Heart left ventricle (tissue), 16 donors: ENCODE measurements around the gene CEP85. TPM values are rescaled to one million over a fixed set of nuclear protein-coding genes. Genes with fewer than 3 reads are reported as not detected.

Experiments
- ATAC-seq, 4 donors: fragments of 200-7000 bp; cut with Tn5 transposase; one replicate each; pipeline ENCODE4 v1.9.1; 2020 to 2022; ENCODE audit warnings: moderate library complexity in 4 of 4, mild to moderate bottlenecking in 3 of 4, moderate number of reproducible peaks in 1 of 4
- DNase-seq, 5 donors: peaks; one replicate each; pipeline ENCODE4 v3.0.0-alpha.2; 2020
- H3K27ac ChIP-seq, 12 donors: fragments of 200-600 bp; sonication (generic) in 4 of 12; one replicate each; pipeline versions ENCODE4 v1.5.0 to v1.8.0; 2016 to 2022; ENCODE audit warnings: mild to moderate bottlenecking in 2 of 12
- H3K27me3 ChIP-seq, 9 donors: fragments of 200-600 bp; sonication (generic) in 2 of 9; one replicate each; pipeline versions ENCODE4 v1.5.1 to v1.8.0; 2016 to 2022; ENCODE audit warnings: mild to moderate bottlenecking in 3 of 9
- H3K36me3 ChIP-seq, 9 donors: fragments of 200-600 bp; sonication (generic) in 2 of 9; one replicate each; pipeline versions ENCODE4 v1.5.0 to v1.8.0; 2018 to 2022; ENCODE audit warnings: mild to moderate bottlenecking in 2 of 9
- H3K4me1 ChIP-seq, 12 donors: fragments of 200-600 bp; sonication (generic) in 4 of 12; one replicate each; pipeline versions ENCODE4 v1.5.0 to v1.8.0; 2016 to 2022; ENCODE audit warnings: mild to moderate bottlenecking in 3 of 12
- H3K4me3 ChIP-seq, 12 donors: fragments of 200-600 bp; sonication (generic) in 4 of 12; one replicate each; pipeline versions ENCODE4 v1.5.0 to v1.8.0; 2017 to 2022; ENCODE audit warnings: mild to moderate bottlenecking in 9 of 12, moderate library complexity in 4 of 12
- H3K9me3 ChIP-seq, 12 donors: fragments of 200-600 bp; sonication (generic) in 4 of 12; one replicate each; pipeline versions ENCODE4 v1.5.0 to v1.8.0; 2016 to 2022; ENCODE audit warnings: mild to moderate bottlenecking in 1 of 12
- CTCF ChIP-seq, 12 donors: fragments of 200-600 bp; sonication (generic) in 4 of 12; IDR thresholded peaks; one replicate each; pipeline versions ENCODE4 v1.5.0 to v1.8.0; 2018 to 2022; ENCODE audit warnings: antibody characterized with exemption in 12 of 12, mild to moderate bottlenecking in 5 of 12
- POLR2A ChIP-seq, 2 donors: fragments of 450-650 bp; IDR thresholded peaks; one replicate each; pipeline ENCODE4 v1.6.1; 2017; ENCODE audit warnings: antibody characterized with exemption in 2 of 2, mild to moderate bottlenecking in 2 of 2, moderate library complexity in 2 of 2
- WGBS, 4 donors: extraction: QIAGEN DNeasy Blood & Tissue Kit in 2 of 4; methylation state at CpG; one replicate each; pipeline versions ENCODE4 v1.1.5 to v1.1.7; 2013 to 2018; 5-methylcytosine and 5-hydroxymethylcytosine counted together
- intact Hi-C, 10 donors: fragments of 100-400 bp; cut with DNase I; formaldehyde crosslinking; loops; one replicate each; pipeline versions ENCODE4 v1.11.1 to v1.14.2; 2022
- polyA plus RNA-seq, 2 donors: library from polyadenylated mRNA; stranded (reverse); fragments of 200-250 nt; gene quantifications; one replicate each; pipeline ENCODE4 v1.2.3, GENCODE V29; 2013
- total RNA-seq, 9 donors: library from RNA; depleted of rRNA in 2 of 9; stranded (reverse); fragments of >200 nt in 2 of 9; fragmentation: NEBNext Ultra II Directional in 3 of 9; extraction: Animal tissue kit (Norgen Biotek cat#: 25700) in 3 of 9; gene quantifications; one replicate each; pipeline versions ENCODE4 v1.1.0 to v1.2.4, GENCODE V29; 2016 to 2023
- donor health status: ischemic (EF 13 %, LVEDD 7.1; RV severe dilation, severe dysfunction).
- donor health status: healthy with polysubstance abuse.
- donor health status: DM: no; HTN: yes; CAD: no.
- donor health status: DM: no; HTN: no; CAD: no.
- donor health status: ischemic (EF 25% LVEDD 6.9; RV normal size, moderate dysfunction).
- donor health status: ischemic (EF 25% LVEDD 5.7; RV mildly dilated, moderate dysfunction).
- donor health status: healthy.
- donor health status: DM: yes; HTN: yes; CAD: no.
- donor health status: ischemic (EF 35%, LVEDD 5.7; RV mildly dilated, moderate dysfunction).
- donor health status: nonischemic (EF 11% LVEDD 7.7; RV severe dilation, severe dysfunction).
- donor health status: DM: yes; HTN: yes; CAD: no.
- donor health status: PGD.
- donor health status: ischemic (EF 29% LVEDD 5.4; RV normal size, mild dysfunction).
- donor health status: nonischemic (EF 23%, LVEDD 6.1; RV moderate dilation, normal function).

CEP85 gene
- total and polyA plus RNA-seq, 11 donors: 13.4 to 180 (median 41.6) TPM

GRCh38 chr1:26275580-26276431 lies 41.8 kb downstream of the CEP85 start:
- ATAC-seq (peak; percentile 66 to 82 (median 76)), DNase-seq (peak; percentile 83 to 87 (median 85))
- H3K4me3 ChIP-seq: peak overlapping the region in 1 of 12 donors; percentile 0
- H3K36me3 ChIP-seq: peaks cover 0 to 62% (median 40%) of the 10 kb centered on the region in 9 donors
- no peaks in the 10 kb centered on the region for H3K9me3 ChIP-seq
- no peaks in the 10 kb centered on the region for H3K27me3 ChIP-seq
- peak overlapping the region in 11 of 12 donors; percentile 75 to 98 (median 86) for H3K27ac ChIP-seq
- H3K4me1 ChIP-seq: peaks cover 8 to 64% (median 54%) of the 10 kb centered on the region in 12 donors
- TF ChIP-seq POLR2A (IDR thresholded peaks at IDR 0.05) (no peak), CTCF (IDR thresholded peaks at IDR 0.05) (peak; percentile 63 to 85 (median 77))
- 17 to 30% (median 21%) methylated on average over 3 of the region's 3 CpGs for WGBS, 4 donors
- intact Hi-C loops: loop anchor here in 8 of 10 donors (1.0 to 5.0 kb wide), 5 partner anchors 45 to 164 kb away; partner anchors contain the start of genes C1orf232 (in 2 of the 8), ZNF593 (in 2 of the 8) and PDIK1L (in 1 of the 8)

GRCh38 chr1:26276432-26276838 lies 42.4 kb downstream of the CEP85 start:
- 45 to 79% (median 62%) methylated on average over 2 of the region's 2 CpGs for WGBS, 4 donors
- TF ChIP-seq POLR2A (IDR thresholded peaks at IDR 0.05) (no peak), CTCF (IDR thresholded peaks at IDR 0.05) (no peak)
- Histone ChIP-seq H3K4me1 (peaks cover 8 to 70% (median 60%) of the 10 kb centered on the region in 12 donors), H3K27ac (peak overlapping the region in 11 of 12 donors; percentile 75 to 98 (median 86)), H3K9me3 (no peaks in the 10 kb centered on the region), H3K27me3 (no peaks in the 10 kb centered on the region), H3K36me3 (peaks cover 0 to 61% (median 39%) of the 10 kb centered on the region in 9 donors), H3K4me3 (peak overlapping the region in 1 of 12 donors; percentile 10)
- ATAC-seq: no peak
- intact Hi-C loops: loop anchor here in 4 of 10 donors (1.0 to 5.0 kb wide), 5 partner anchors 44 to 164 kb away; partner anchors contain the start of genes C1orf232 (in 2 of the 4), ZNF593 (in 2 of the 4) and PDIK1L (in 1 of the 4)
- DNase-seq: peak in 1 of 5 donors; percentile 30

- H3K27me3 ChIP-seq: no peaks in the 10 kb centered on the region
- H3K4me3 ChIP-seq: no peak overlapping the region
- 49 to 70% (median 64%) methylated on average over 3 of the region's 3 CpGs for WGBS, 4 donors
- peak overlapping the region in 9 of 12 donors; percentile 82 to 98 (median 93) for H3K27ac ChIP-seq
- peaks cover 0 to 53% (median 36%) of the 10 kb centered on the region in 9 donors for H3K36me3 ChIP-seq
- ATAC-seq (no peak), DNase-seq (peak in 1 of 5 donors; percentile 14)
- TF ChIP-seq POLR2A (IDR thresholded peaks at IDR 0.05) (no peak), CTCF (IDR thresholded peaks at IDR 0.05) (no peak)
- H3K9me3 ChIP-seq: no peaks in the 10 kb centered on the region
- peaks cover 8 to 77% (median 65%) of the 10 kb centered on the region in 12 donors for H3K4me1 ChIP-seq
- intact Hi-C loops: loop anchor here in 3 of 10 donors (2.0 to 5.0 kb wide), 4 partner anchors 44 to 165 kb away; partner anchors contain the start of genes C1orf232 (in 2 of the 3), ZNF593 (in 2 of the 3) and PDIK1L (in 1 of the 3)
These were observed 43.3 kb downstream of the CEP85 start for GRCh38 chr1:26277261-26277661.
